Measurements from ENCODE around the gene GINS2. TPM values are rescaled to one million over a fixed set of nuclear protein-coding genes. Genes with fewer than 3 reads are reported as not detected.

The GINS2 gene
- total and polyA plus RNA-seq, 12 donors, result 0.06 to 7.5 (median 1.5) TPM

GRCh38 chr16:85658504-85659326, 30.0 kb downstream of the GINS2 start:
- intact Hi-C loops (cut with DNase I), result loop anchor here in 1 of 2 donors (5.0 kb wide), 1 partner anchor 59 kb away; no protein-coding TSS in a partner anchor
- Histone ChIP-seq H3K4me1 (replicated peaks in 1 of 2) (peaks cover 7 to 17% of the 10 kb centered on the region in 2 donors), H3K27ac (no peak overlapping the region), H3K4me3 (no peak overlapping the region), H3K27me3 (no peaks in the 10 kb centered on the region), H3K9me3 (replicated peaks in 1 of 3) (no peaks in the 10 kb centered on the region), H3K36me3 (replicated peaks in 1 of 2) (peaks cover 0 to 86% of the 10 kb centered on the region in 2 donors)
- no peak for TF ChIP-seq CTCF (IDR thresholded peaks at IDR 0.05)
- no peak for TF ChIP-seq POLR2A (IDR thresholded peaks at IDR 0.05)
- no peak for DNase-seq
- 86 to 88% (median 88%) methylated on average over 11 to 18 of the region's 18 CpGs for WGBS, 4 donors

- intact Hi-C loops (cut with DNase I), result loop anchor here in 1 of 2 donors (5.0 kb wide), 1 partner anchor 59 kb away; no protein-coding TSS in a partner anchor
- Histone ChIP-seq H3K27me3 (no peaks in the 10 kb centered on the region), H3K4me3 (no peak overlapping the region), H3K27ac (no peak overlapping the region), H3K4me1 (replicated peaks in 1 of 2) (peaks cover 12 to 20% of the 10 kb centered on the region in 2 donors), H3K9me3 (replicated peaks in 1 of 3) (no peaks in the 10 kb centered on the region), H3K36me3 (replicated peaks in 1 of 2) (peaks cover 0 to 79% of the 10 kb centered on the region in 2 donors)
- TF ChIP-seq CTCF (IDR thresholded peaks at IDR 0.05), result no peak
- TF ChIP-seq POLR2A (IDR thresholded peaks at IDR 0.05), result no peak
- WGBS, 4 donors, result 85 to 95% (median 90%) methylated on average over 3 of the region's 3 CpGs
- DNase-seq, result no peak
Observed at GRCh38 chr16:85657996-85658395, 30.8 kb downstream of the GINS2 start.

GRCh38 chr16:85657267-85657650, 31.5 kb downstream of the GINS2 start:
- intact Hi-C loops (cut with DNase I), result loop anchor here in 1 of 2 donors (5.0 kb wide), 1 partner anchor 60 kb away; no protein-coding TSS in a partner anchor
- whole genome bisulfite sequencing, 4 donors, result 91 to 96% (median 94%) methylated on average over 17 to 21 of the region's 21 CpGs
- TF ChIP-seq CTCF (IDR thresholded peaks at IDR 0.05), result no peak
- TF ChIP-seq POLR2A (IDR thresholded peaks at IDR 0.05), result no peak
- DNase-seq, result no peak
- H3K4me3 ChIP-seq, result no peak overlapping the region
- no peaks in the 10 kb centered on the region for H3K27me3 ChIP-seq
- no peak overlapping the region for H3K27ac ChIP-seq
- H3K36me3 ChIP-seq (replicated peaks in 1 of 2), result peaks cover 0 to 72% of the 10 kb centered on the region in 2 donors
- H3K4me1 ChIP-seq (replicated peaks in 1 of 2), result peaks cover 17 to 26% of the 10 kb centered on the region in 2 donors
- H3K9me3 ChIP-seq (replicated peaks in 1 of 3), result no peaks in the 10 kb centered on the region

- intact Hi-C loops (cut with DNase I), result loop anchor here in 1 of 2 donors (5.0 kb wide), 1 partner anchor 61 kb away; no protein-coding TSS in a partner anchor
Observed at GRCh38 chr16:85656351-85657266, 32.1 kb downstream of the GINS2 start.

More at GRCh38 chr16:85656351-85657266, 32.1 kb downstream of the GINS2 start:
- peaks cover 23 to 33% of the 10 kb centered on the region in 2 donors for H3K4me1 ChIP-seq (replicated peaks in 1 of 2)
- H3K4me3 ChIP-seq, result no peak overlapping the region
- WGBS, 4 donors, result 93 to 96% (median 95%) methylated on average over 50 to 59 of the region's 59 CpGs
- H3K27ac ChIP-seq, result no peak overlapping the region
- peak in 1 of 7 donors; percentile 14 for DNase-seq
- H3K27me3 ChIP-seq, result no peaks in the 10 kb centered on the region
- no peak for TF ChIP-seq POLR2A (IDR thresholded peaks at IDR 0.05)
- no peak for TF ChIP-seq CTCF (IDR thresholded peaks at IDR 0.05)
- H3K36me3 ChIP-seq (replicated peaks in 1 of 2), result peaks cover 0 to 65% of the 10 kb centered on the region in 2 donors
- no peaks in the 10 kb centered on the region for H3K9me3 ChIP-seq (replicated peaks in 1 of 3)

All from adrenal gland (tissue), 12 donors.